ENCODE data around the gene SRCAP.

The SRCAP gene

DNA sequence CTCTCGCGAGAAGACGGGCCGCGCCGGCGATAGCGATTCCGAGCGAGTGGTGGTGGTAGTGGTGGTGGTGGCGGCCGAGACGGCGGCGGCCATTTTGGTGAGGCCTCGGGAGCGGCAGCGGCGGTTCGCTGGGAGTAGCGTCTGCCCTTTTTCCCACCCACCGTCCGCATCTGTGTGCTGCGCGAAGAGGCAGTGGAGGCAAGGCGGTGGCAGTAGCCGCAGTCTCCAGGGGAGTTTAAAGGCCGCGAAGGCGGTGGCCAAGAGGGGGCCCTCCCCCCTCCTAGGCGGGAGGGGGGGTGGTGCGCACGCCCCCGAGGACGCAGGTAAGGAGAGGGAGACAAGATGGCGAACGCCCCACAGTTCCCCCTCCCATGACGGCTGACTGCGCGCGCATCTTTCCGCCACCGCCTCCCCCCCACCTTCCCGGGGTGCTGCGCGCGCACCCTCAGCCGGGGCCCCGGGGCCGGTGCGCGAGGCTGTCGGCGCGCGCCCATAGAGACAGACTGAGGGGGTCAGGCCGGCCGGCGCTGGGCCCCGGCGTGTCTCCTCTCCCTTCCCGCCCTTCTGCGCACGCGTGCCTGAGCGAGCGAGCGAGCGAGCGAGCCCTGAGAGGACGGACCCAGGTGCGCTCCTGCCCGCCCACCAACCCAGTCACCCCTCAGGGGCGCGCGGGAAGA lies 694 bp upstream of the SRCAP start (continued):
- TF ChIP-seq ZBTB10 (tag by site-specific recombination; IDR thresholded peaks at IDR 0.05) (no peak; the same call in 1 of the 2 replicates), ZBTB8A (tag by site-specific recombination; IDR thresholded peaks at IDR 0.05) (peak; percentile 68), PRDM10 (tag by site-specific recombination; IDR thresholded peaks at IDR 0.05) (peak; percentile 90), ZNF155 (tag by site-specific recombination; IDR thresholded peaks at IDR 0.05) (no peak), ZNF174 (tag by site-specific recombination; IDR thresholded peaks at IDR 0.05) (no peak), ZNF214 (tag by site-specific recombination; IDR thresholded peaks at IDR 0.05; ENCODE audit: borderline replicate concordance) (no peak), ZNF785 (tag by site-specific recombination; IDR thresholded peaks at IDR 0.05) (peak; percentile 79; the same call in 1 of the 2 replicates), BCL11B (tag by site-specific recombination; IDR thresholded peaks at IDR 0.05; ENCODE audit: low read depth) (no peak), ZNF658 (tag by site-specific recombination; IDR thresholded peaks at IDR 0.05) (no peak)
- TF ChIP-seq, protein P1, sequence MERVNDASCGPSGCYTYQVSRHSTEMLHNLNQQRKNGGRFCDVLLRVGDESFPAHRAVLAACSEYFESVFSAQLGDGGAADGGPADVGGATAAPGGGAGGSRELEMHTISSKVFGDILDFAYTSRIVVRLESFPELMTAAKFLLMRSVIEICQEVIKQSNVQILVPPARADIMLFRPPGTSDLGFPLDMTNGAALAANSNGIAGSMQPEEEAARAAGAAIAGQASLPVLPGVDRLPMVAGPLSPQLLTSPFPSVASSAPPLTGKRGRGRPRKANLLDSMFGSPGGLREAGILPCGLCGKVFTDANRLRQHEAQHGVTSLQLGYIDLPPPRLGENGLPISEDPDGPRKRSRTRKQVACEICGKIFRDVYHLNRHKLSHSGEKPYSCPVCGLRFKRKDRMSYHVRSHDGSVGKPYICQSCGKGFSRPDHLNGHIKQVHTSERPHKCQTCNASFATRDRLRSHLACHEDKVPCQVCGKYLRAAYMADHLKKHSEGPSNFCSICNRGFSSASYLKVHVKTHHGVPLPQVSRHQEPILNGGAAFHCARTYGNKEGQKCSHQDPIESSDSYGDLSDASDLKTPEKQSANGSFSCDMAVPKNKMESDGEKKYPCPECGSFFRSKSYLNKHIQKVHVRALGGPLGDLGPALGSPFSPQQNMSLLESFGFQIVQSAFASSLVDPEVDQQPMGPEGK (tag by site-specific recombination; IDR thresholded peaks at IDR 0.05), result peak; percentile 100

DNA sequence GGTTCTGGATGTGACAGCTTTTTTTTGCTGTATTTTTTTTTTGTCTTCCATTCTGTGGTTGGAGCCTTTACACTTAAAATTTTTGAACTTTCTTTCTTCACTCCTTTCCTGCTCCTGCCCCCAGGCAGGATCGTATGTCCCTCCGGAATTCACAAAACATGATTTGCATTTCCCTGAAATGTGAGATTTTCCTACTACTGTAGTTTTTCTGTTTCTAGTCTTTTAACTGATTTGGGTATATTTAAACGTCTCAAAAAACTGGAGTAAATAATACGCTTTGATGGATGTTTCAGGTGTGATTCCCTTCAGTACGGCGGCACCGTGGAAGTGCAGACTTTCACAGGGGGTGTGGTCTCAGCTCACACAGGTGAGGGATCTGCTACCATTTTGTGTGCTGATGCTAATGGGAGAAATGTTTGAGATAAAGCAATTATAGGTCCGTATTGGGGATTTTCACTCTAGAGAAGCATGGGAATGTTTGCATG lies 686 bp downstream of the SRCAP start:
- Histone ChIP-seq H3K36me3 (ENCODE audit: control insufficient read depth in 2 of 2, insufficient read depth in 1 of 2, low read length in 2 of 2) (peaks cover 32 to 48% of the 10 kb centered on the region in 2 experiments; a peak in 2 of 3 replicates), H3K9me3 (ENCODE audit: control insufficient read depth, insufficient read depth, low read depth, low read length) (no peaks in the 10 kb centered on the region), H3K4me1 (ENCODE audit: control insufficient read depth, insufficient read depth, low read length) (no peaks in the 10 kb centered on the region; the same call in 1 of the 2 replicates), H3K27ac (ENCODE audit: extremely low read depth, low read depth, low read length) (peak overlapping the region; percentile 100), H3K4me3 (ENCODE audit: low read depth, low read length) (peak overlapping the region; percentile 98)
- CTCF ChIA-PET, result interaction anchor here (0.6 to 0.9 kb wide), 2 partner anchors 41 to 150 kb away, joined by 4 read pairs; no protein-coding TSS in a partner anchor
- TF ChIP-seq ZNF354C (tag by site-specific recombination; IDR thresholded peaks at IDR 0.05; ENCODE audit: borderline replicate concordance, low read depth) (no peak), KLF9 (tag by site-specific recombination; IDR thresholded peaks at IDR 0.05; ENCODE audit: low read depth) (peak; percentile 48; the same call in 1 of the 2 replicates), KLF7 (tag by site-specific recombination; IDR thresholded peaks at IDR 0.05; ENCODE audit: borderline replicate concordance) (no peak)
- POLR2A ChIA-PET, result interaction anchor here (1.3 to 3.6 kb wide), 6 partner anchors 14 to 66 kb away, joined by 3 to 29 read pairs (median 5); partner anchors contain the start of genes FBRS and PHKG2

Measured in HEK293 (cell line).